ENCODE measurements around the gene DHRS2.

GRCh38 chr14:23639891-23640523, 3.8 kb downstream of the DHRS2 start:
- TF ChIP-seq EZH2 (IDR thresholded peaks at IDR 0.05; ENCODE audit: low read length) (no peak), CTCF (optimal IDR thresholded peaks at IDR 0.05 in 1 of 3, IDR thresholded peaks at IDR 0.05 in 1 of 3, conservative IDR thresholded peaks at IDR 0.05 in 1 of 3; ENCODE audit: extremely low read depth in 1 of 3, insufficient read depth in 2 of 3, low read length in 3 of 3) (no peak)

Data from keratinocyte (primary cell).